HCT116 (cell line): ENCODE results near the gene HCN2. TPM values are rescaled to one million over a fixed set of nuclear protein-coding genes. Genes with fewer than 3 reads are reported as not detected.
A peak's percentile ranks its signal among the peaks of the same experiment; 100 is the strongest.

ENCODE experiments used
- ATAC-seq: fragments of 200-7000 bp; cut with Tn5 transposase; 2 replicates; pipeline ENCODE4 v1.9.1; 2020; ENCODE audit warnings: mild to moderate bottlenecking, moderate library complexity
- BruUV-seq: library from RNA; stranded (reverse); fragments of 400-500 nt; replicated peaks from 2 replicates; lab custom pipeline; 2021; lab: Mats Ljungman, UMichigan
- CTCF ChIA-PET: fragments of 300-600 bp; sonication (Branson Sonifier 250); formaldehyde crosslinking; loops from one replicate; lab custom pipeline; 2021; ENCODE audit warnings: antibody characterized with exemption; lab: Charles Lee
- POLR2A ChIA-PET: fragments of 300-600, 350-600 bp; sonication (Branson Sonifier 250); formaldehyde crosslinking; loops from one replicate; lab custom pipeline; 2021; ENCODE audit warnings: antibody characterized with exemption; lab: Charles Lee
- RAD21 ChIA-PET, 2 experiments: fragments of 300-600 bp; sonication (Branson Sonifier 250); formaldehyde crosslinking; loops; one replicate each; lab custom pipeline; 2023; ENCODE audit warnings: low total read pairs in 2 of 2; ENCODE audit not compliant: uncharacterized antibody in 2 of 2, unreplicated experiment in 2 of 2, low non-redundant PET in 1 of 2; lab: Charles Lee
- DNase-seq: peaks from one replicate; pipeline ENCODE4 v3.0.0-alpha.2; 2010; ENCODE audit warnings: low read depth, low spot score
- H2AFZ ChIP-seq: fragments of 200-600 bp; shearing (Covaris generic), sonication (generic); 2 replicates; pipeline ENCODE4 v1.6.1; 2017; ENCODE audit warnings: low read depth, mixed run types, mixed read lengths, antibody characterized with exemption, low read length; ENCODE audit not compliant: poor library complexity, severe bottlenecking
- H3K27ac ChIP-seq: 2 replicates; pipeline ENCODE4 v1.5.1; 2012; ENCODE audit warnings: low read depth, low read length
- H3K27me3 ChIP-seq: fragments of 200-600 bp; sonication (generic); 2 replicates; pipeline ENCODE4 v1.6.1; 2016; ENCODE audit warnings: mixed run types, low read length, mixed read lengths; ENCODE audit not compliant: insufficient read depth
- H3K36me3 ChIP-seq, 2 experiments: fragments of 200-500 bp in 1 of 2; fragments of 200-600 bp in 1 of 2; sonication (Bioruptor generic) in 1 of 2; sonication (generic) in 1 of 2; 2 replicates each; pipeline versions ENCODE4 v1.5.1 to v1.6.1; 2014 to 2016; ENCODE audit warnings: low read length in 2 of 2, inconsistent platforms in 1 of 2, mixed read lengths in 1 of 2, mixed run types in 1 of 2; ENCODE audit not compliant: insufficient read depth in 2 of 2, control insufficient read depth in 1 of 2
- H3K4me1 ChIP-seq, 2 experiments: fragments of 200-600 bp in 1 of 2; sonication (generic) in 1 of 2; 2 replicates each; pipeline versions ENCODE4 v1.5.1 to v1.6.1; 2012 to 2017; ENCODE audit warnings: low read length in 2 of 2, inconsistent platforms in 1 of 2, mild to moderate bottlenecking in 1 of 2, mixed read lengths in 1 of 2, mixed run types in 1 of 2, moderate library complexity in 1 of 2; ENCODE audit not compliant: insufficient read depth in 2 of 2, control insufficient read depth in 1 of 2
- H3K4me2 ChIP-seq: fragments of 200-600 bp; sonication (generic); 2 replicates; pipeline ENCODE4 v1.6.1; 2017; ENCODE audit warnings: mixed run types, low read length, mixed read lengths
- H3K4me3 ChIP-seq, 2 experiments: fragments of 200-600 bp in 1 of 2; sonication (generic) in 1 of 2; replicated peaks in 1 of 2; 2 replicates each; pipeline ENCODE4 v1.5.1; 2011 to 2016; ENCODE audit warnings: low read length in 2 of 2, control low read depth in 1 of 2, low read depth in 1 of 2, mild to moderate bottlenecking in 1 of 2, mixed read lengths in 1 of 2, mixed run types in 1 of 2
- H3K79me2 ChIP-seq: fragments of 200-600 bp; sonication (generic); 2 replicates; pipeline ENCODE4 v1.6.1; 2017; ENCODE audit warnings: mild to moderate bottlenecking, mixed run types, low read length, moderate library complexity, mixed read lengths; ENCODE audit not compliant: insufficient read depth
- H3K9ac ChIP-seq: fragments of 200-600 bp; sonication (generic); 2 replicates; pipeline ENCODE4 v1.6.1; 2016; ENCODE audit warnings: low read length, mixed read lengths
- H3K9me2 ChIP-seq: fragments of 200-600 bp; sonication (generic), shearing (Covaris generic); 2 replicates; pipeline ENCODE4 v1.6.1; 2017; ENCODE audit warnings: mixed run types, mild to moderate bottlenecking, moderate library complexity; ENCODE audit not compliant: insufficient read depth
- H3K9me3 ChIP-seq, 2 experiments: fragments of 200-500 bp in 1 of 2; fragments of 200-600 bp in 1 of 2; sonication (Bioruptor generic) in 1 of 2; sonication (generic) in 1 of 2; 2 replicates each; pipeline ENCODE4 v1.6.1; 2014 to 2017; ENCODE audit warnings: low read length in 2 of 2, mixed read lengths in 2 of 2, inconsistent platforms in 1 of 2, low read depth in 1 of 2, mild to moderate bottlenecking in 1 of 2, mixed run types in 1 of 2, moderate library complexity in 1 of 2; ENCODE audit not compliant: control insufficient read depth in 1 of 2, insufficient read depth in 1 of 2
- H4K20me1 ChIP-seq: fragments of 200-600 bp; sonication (generic), shearing (Covaris generic); 2 replicates; pipeline ENCODE4 v1.6.1; 2017; ENCODE audit warnings: mixed run types, mild to moderate bottlenecking, moderate library complexity; ENCODE audit not compliant: insufficient read depth
- CBX3 ChIP-seq: IDR thresholded peaks from 2 replicates; pipeline ENCODE4 v1.6.1; 2012; ENCODE audit warnings: low read depth
- EZH2 ChIP-seq: fragments of 200-600 bp; sonication (generic); IDR thresholded peaks from 2 replicates; pipeline ENCODE4 v1.6.1; 2017; ENCODE audit warnings: antibody characterized with exemption, mixed run types
- JUND ChIP-seq: IDR thresholded peaks from 2 replicates; pipeline ENCODE4 v1.6.1; 2012
- POLR2AphosphoS5 ChIP-seq: IDR thresholded peaks from 2 replicates; pipeline ENCODE4 v1.6.1; 2011; ENCODE audit warnings: mild to moderate bottlenecking, low read depth, low read length, moderate library complexity
- RAD21 ChIP-seq: IDR thresholded peaks from 2 replicates; pipeline ENCODE4 v1.6.1; 2012; ENCODE audit warnings: low read depth, mild to moderate bottlenecking
- SIN3A ChIP-seq: IDR thresholded peaks from 2 replicates; pipeline ENCODE4 v1.6.1; 2012; ENCODE audit warnings: low read depth
- SRF ChIP-seq: IDR thresholded peaks from 2 replicates; pipeline ENCODE4 v1.6.1; 2012; ENCODE audit warnings: low read depth
- YY1 ChIP-seq: IDR thresholded peaks from 2 replicates; pipeline ENCODE4 v1.6.1; 2011; ENCODE audit warnings: low read length, low read depth, moderate library complexity, mild to moderate bottlenecking; ENCODE audit not compliant: insufficient replicate concordance; ENCODE audit errors: extremely low read depth
- ZFX ChIP-seq: fragments of 450-650 bp; IDR thresholded peaks from 2 replicates; pipeline ENCODE4 v1.6.1; 2017
- intact Hi-C: fragments of 100-400 bp; cut with micrococcal nuclease; formaldehyde crosslinking; loops from 2 replicates; pipeline ENCODE4 v1.10.0; 2022
- total RNA-seq: library from RNA; stranded (reverse); gene quantifications from one replicate; pipeline ENCODE4 v1.2.1, GENCODE V29; 2021; ENCODE audit not compliant: unreplicated experiment

HCN2 gene
- total RNA-seq, 1 experiment from 2014 or later = 2.4 TPM

DNA sequence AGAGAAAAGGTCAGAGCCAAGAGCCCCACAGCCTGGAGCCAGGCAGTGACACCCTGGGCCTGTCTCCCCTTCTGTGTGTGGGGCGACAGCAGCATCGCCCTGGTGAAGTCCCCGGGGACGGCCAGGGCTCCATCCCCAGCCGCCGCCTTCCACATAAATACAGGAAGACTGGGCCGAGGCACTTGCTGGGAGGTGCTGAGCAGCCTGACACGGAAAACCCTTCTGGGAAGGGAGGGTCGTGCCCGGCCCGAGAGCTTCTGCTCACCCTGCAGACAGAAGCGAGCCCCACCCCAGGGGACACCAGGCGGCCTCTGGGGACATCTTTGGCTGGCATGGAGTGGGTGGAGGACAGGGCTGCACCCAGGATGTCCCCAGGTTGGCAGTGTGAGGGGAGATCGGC, 55.1 kb downstream of the HCN2 start:
- TF ChIP-seq JUND = no peak
- H3K4me2 ChIP-seq = no peak overlapping the region
- peaks cover 0 to 8% of the 10 kb centered on the region in 2 experiments; a peak in 1 of 4 replicates for H3K4me1 ChIP-seq
- no peak overlapping the region for H3K27ac ChIP-seq
- intact Hi-C loops = no loop called here
- no TSS peak for BruUV-seq
- peaks cover 3% of the 10 kb centered on the region; the same call in 1 of the 2 replicates for H3K79me2 ChIP-seq
- H3K9ac ChIP-seq = no peak overlapping the region
- H3K9me2 ChIP-seq = no peaks in the 10 kb centered on the region
- DNase-seq (no peak), ATAC-seq (no peak)
- H3K4me3 ChIP-seq = no peak overlapping the region
- ChIA-PET POLR2A (no interaction called here), CTCF (no interaction called here), RAD21 (no interaction called here)
- no peak overlapping the region for H2AFZ ChIP-seq
- no peaks in the 10 kb centered on the region for H3K9me3 ChIP-seq
- no peaks in the 10 kb centered on the region for H3K27me3 ChIP-seq
- H4K20me1 ChIP-seq = no peaks in the 10 kb centered on the region
- H3K36me3 ChIP-seq = peaks cover 5 to 19% of the 10 kb centered on the region in 2 experiments; a peak in 3 of 4 replicates

DNA sequence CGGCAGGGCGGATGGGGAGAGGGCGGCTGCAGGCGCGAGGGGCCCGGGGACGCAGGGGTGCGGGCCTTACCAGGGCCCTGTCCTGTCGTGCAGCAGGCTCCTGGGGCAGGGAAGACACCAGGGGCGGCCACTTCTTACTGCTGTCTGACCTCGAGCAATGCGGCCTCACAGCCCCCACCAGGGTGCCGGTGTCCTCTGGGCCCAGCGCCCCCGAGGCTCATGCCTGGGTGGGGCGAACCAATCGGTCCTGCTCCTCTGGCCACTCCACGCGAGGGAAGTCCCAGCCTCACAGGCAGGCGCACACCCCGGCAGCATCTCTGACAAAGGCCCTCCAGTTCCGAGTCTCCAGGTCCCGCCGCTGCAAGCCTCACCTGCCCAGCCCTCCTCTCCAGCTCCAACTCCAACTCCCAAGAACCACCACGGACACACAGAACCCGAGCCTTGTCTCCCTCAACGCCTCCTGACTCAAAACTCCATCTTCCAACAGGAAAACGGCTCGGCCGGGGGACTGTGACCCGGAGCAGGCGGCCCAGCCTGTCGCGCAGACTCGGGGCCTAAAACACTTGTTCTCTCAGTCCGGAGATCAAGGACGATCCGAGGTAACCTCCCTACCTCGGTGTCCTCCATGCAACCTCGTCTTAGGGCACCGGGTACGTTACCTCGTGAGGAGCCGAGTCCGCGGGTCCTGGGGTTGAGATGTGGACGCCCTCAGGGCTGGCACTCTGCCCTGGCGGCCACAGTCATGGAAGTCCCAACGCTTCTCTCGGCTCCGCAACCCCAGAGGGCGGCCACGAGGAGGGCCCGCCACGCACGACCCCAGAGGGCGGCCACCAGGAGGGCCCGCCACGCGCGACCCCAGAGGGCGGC, 56.5 kb downstream of the HCN2 start:
- H3K27me3 ChIP-seq = no peaks in the 10 kb centered on the region
- H3K4me2 ChIP-seq = no peak overlapping the region
- peaks cover 12% of the 10 kb centered on the region; the same call in 1 of the 2 replicates for H3K79me2 ChIP-seq
- POLR2A ChIA-PET = no interaction called here
- intact Hi-C loops = no loop called here
- H3K9ac ChIP-seq = no peak overlapping the region
- no peaks in the 10 kb centered on the region for H3K9me3 ChIP-seq
- no peak for DNase-seq
- RAD21 ChIA-PET = no interaction called here
- H4K20me1 ChIP-seq = no peaks in the 10 kb centered on the region
- no peaks in the 10 kb centered on the region for H3K4me1 ChIP-seq
- CTCF ChIA-PET = no interaction called here
- H3K27ac ChIP-seq = no peak overlapping the region
- no peak overlapping the region for H3K4me3 ChIP-seq
- no peaks in the 10 kb centered on the region for H3K9me2 ChIP-seq
- peaks cover 5 to 22% of the 10 kb centered on the region in 2 experiments; a peak in 3 of 4 replicates for H3K36me3 ChIP-seq
- TF ChIP-seq RAD21 = no peak
- TF ChIP-seq EZH2 = no peak
- no peak for TF ChIP-seq ZFX
- no peak for TF ChIP-seq JUND
- no peak for TF ChIP-seq POLR2AphosphoS5
- TF ChIP-seq YY1 = no peak
- TF ChIP-seq CBX3 = no peak
- TF ChIP-seq SIN3A = no peak
- no peak for TF ChIP-seq SRF
- TF ChIP-seq, all 23 proteins: peak for 0
- BruUV-seq = no TSS peak
- peak; percentile 15; the same call in 1 of the 2 replicates for ATAC-seq
- no peak overlapping the region for H2AFZ ChIP-seq
